IPS-18c (cell line): ENCODE data around the gene SRMS.
"Not testable (repeated sequence)": the region's sequence is repeated elsewhere in the genome, so short reads cannot be mapped to it uniquely, and the experiment has no call there.

ENCODE experiments used
- H3K4me3 ChIP-seq: 2 replicates; pipeline ENCODE4 v1.7.0; 2013; ENCODE audit warnings: low read depth, mild to moderate bottlenecking, low read length, moderate library complexity; ENCODE audit not compliant: insufficient read depth
- H3K9me3 ChIP-seq: one replicate; pipeline ENCODE4 v1.6.1; 2013; ENCODE audit warnings: mild to moderate bottlenecking, low read length, moderate library complexity; ENCODE audit not compliant: control insufficient read depth, insufficient read depth

SRMS gene

DNA sequence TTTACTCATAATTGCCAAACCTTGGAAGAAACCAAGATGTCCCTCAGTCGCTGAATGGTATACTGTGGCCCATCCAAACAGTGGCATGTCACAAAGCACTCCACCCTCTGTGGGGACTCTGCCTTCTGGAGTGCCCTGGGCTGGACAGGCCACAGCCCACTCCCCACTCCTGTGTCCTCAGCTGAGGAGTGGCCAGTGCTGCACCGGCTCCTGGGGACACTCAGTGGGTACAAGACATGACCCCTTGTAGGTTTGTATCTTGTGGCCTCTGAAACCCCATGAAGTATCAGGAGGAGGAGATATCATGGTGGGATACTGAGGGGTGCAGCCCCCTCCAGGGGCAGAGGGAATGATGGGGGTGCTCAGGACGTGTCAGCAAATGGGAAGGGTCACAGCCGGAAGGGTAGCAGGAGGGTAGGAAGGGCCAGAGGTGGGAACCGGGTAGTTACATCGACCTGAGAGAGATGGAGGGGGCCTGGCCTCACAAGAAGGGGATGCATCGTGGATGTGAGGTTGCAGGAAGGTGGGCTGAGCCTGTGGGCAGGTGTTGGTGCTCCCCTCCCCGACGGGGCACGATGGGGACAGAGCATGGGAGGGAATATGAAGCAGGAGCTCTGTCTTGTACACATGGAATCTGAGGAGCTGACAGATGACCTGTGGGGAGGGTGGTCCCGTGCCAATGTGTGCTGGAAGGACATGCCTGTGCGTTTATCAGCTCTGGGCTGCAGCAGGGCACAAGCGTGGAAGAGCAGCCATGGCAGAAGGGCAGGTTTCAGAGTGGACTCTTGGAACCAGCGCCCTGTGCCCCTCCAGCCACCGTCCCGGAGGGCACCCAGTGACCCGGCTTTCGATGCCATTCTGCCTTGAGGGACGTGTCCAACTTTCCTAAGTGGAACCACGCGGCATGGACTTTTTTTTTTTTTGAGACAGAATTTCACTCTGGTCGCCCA is 38.3 kb upstream of the SRMS start:
- Histone ChIP-seq H3K4me3 (no peak overlapping the region), H3K9me3 (no peaks in the 10 kb centered on the region)

DNA sequence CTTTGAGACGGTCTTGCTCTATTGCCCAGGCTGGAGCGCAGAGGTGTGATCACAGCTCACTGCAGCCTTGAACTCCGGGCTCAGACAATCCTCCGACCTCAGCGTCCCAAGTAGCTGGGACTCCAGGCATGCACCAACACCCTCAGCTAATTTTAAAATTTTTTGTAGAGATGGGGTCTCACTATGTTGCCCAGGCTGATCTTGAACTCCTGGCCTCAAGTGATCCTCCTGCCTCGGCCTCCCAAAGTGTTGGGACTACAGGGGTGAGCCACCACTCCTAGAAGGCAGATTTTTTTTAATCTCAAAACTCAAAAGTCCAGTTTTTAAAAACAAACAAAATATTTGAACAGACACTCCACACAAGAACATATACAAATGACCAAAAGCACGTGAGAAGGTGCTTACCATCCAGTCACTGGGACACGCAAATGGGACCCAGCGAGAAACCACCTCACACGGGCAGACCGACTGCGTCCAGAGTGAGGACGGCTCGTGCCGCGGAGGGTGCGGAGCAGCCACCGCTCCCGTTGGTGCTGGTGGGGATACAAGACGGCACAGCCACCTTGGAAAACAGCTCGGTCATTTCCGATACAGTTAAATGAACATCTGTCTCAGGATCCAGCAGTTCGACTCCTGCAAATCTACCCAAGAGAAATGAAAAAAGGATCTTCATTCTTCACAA is 35.0 kb upstream of the SRMS start:
- Histone ChIP-seq H3K9me3 (no peaks in the 10 kb centered on the region), H3K4me3 (no peak overlapping the region)

DNA sequence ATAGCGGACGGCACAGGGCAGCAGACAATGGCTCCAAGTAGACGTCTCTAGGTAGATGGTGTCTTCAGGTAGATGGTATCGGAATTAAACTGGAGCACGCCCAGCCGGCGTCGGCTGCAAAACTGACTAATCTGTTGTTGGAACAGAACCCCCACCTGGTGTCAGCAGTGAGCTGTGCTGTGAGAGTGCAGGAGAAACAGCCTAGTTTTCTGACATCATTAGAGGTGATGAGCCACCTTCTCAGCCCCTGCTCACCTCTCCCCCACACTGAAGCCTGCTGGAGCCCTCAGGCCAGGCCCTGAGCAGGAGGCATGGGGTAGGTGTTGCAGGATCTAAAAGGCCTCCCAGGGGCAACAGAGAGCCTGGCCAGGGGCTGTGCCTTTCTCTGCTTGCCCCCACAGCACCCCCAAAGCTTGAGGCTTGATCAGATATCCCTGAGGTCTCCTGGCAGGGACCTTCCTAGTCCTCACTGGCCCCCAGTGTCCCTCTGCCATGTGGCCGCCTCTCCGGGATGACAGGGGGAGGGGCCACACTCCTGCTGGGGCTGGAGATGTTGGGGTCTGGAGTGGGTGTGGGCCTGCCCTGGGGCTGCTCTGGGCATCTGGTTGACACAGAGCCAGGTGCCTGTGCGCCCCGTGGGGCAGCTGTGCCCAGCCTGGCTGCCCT is 33.4 kb upstream of the SRMS start:
- Histone ChIP-seq H3K4me3 (no peak overlapping the region), H3K9me3 (no peaks in the 10 kb centered on the region)

DNA sequence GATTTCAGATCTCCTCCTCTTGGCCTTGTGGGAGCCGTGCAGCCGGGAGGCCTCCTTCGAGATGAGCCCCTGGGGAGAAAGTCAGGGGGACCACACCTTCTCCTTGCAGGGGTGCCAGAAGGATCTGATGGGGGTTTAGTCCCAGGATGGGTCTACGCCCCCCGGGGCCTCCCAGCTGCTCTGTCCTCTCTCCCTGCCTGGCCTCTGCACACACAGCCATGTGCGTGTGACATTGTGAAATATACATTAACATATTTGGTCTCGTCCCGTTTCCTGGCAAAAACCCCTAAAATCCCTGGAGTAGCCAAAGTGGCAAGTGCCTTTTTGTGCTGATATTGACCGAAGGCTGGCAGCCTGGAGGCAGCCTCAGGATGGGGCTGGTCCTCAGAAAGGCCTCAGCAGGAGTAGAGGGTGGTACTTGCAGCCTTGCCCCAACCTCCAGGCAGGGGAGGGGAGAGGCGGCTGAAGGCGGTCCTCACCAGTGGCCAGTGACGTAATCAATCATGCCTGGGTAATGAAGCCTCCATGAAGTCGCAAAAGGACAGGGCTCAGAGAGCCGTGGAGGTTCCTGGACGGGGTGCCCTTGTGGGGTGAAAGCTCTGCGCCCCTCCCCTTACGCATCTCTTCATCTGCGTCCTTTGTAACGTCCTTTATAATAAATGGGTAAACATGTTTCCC is 31.6 kb upstream of the SRMS start:
- Histone ChIP-seq H3K9me3 (no peaks in the 10 kb centered on the region), H3K4me3 (no peak overlapping the region)

DNA sequence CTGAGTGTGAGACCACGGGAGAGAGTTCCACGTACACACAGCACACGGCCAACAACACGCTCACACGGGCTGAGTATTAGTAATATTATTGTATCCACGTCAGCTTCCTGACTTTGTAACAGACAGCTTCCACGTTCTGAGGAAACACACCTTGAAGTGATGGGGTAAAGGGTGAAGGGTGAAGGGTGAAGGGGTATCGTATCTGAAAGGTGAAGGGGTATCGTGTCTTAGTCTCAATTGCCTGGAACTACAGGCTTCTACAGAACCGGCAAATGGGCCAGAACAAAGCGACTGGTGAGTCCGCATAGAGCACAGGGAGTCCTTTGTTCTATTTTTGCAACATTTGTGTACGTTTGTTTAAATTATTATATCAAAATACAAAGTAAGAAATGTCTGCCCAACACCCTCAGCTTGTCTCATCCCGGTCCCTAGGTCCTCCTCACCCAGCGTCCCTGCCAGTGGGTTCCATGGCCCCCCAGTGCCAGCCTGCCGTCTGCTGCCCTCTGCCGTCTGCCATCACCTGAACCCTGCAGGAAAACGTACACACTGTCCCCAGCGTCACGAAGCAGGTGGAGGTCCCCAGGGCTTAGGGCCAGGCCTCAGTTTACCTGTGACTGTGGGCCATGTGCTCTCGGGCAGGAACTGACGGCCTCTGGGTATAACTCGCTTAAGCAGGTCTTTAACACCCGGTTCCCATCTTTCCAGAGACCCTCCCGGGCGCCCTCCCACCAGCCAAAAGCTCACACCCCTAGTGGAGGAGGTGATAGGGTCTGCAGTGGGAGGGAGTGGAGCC is 30.9 kb upstream of the SRMS start:
- Histone ChIP-seq H3K9me3 (no peaks in the 10 kb centered on the region), H3K4me3 (no peak overlapping the region)

DNA sequence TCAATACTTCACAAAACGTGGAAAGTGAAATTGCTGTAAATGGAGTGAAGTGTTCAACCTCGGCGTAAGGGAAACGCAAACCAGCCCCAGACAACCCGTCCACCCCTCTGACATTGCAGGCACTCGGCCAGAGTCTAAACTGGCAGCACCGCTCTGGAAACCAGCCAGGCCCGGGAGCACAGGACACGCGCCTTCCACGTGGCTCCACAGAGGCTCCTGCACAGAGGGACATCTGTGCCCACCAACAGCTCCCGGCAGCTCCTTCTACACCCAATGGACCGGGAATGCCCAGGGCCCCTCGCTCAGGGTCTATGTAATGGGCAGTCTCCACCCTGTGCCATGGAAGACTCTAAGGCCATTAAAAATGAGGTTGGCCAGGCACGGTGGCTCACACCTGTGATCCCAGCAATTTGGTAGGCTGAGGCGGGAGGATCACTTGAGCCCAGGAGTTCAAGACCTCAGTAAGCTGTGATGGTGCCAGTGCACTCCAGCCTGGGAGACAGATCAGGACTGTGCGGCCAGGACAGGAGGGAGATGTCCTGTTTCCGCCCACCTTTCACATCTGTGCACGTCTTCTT is 29.9 kb upstream of the SRMS start:
- Histone ChIP-seq H3K9me3 (no peaks in the 10 kb centered on the region), H3K4me3 (no peak overlapping the region)

DNA sequence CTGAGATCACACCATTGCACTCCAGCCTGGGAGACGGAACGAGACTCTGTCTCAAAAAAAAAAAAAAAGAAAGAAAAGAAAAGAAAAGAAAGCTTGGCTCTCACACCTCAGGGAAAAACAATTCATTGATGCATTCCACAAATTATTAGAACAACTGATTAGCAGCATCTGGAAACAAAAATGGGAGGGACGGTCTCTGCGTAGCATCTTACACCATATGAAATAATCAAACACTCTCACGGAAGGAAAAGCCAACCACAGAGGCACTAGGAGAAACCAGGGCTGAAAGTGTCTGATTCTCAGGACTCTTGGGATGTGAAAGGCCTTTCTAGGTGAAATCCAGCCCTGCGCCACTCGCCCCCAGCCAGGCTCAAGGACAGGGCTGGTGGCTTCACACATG is 28.8 kb upstream of the SRMS start:
- Histone ChIP-seq H3K4me3 (no peak overlapping the region), H3K9me3 (no peaks in the 10 kb centered on the region)

DNA sequence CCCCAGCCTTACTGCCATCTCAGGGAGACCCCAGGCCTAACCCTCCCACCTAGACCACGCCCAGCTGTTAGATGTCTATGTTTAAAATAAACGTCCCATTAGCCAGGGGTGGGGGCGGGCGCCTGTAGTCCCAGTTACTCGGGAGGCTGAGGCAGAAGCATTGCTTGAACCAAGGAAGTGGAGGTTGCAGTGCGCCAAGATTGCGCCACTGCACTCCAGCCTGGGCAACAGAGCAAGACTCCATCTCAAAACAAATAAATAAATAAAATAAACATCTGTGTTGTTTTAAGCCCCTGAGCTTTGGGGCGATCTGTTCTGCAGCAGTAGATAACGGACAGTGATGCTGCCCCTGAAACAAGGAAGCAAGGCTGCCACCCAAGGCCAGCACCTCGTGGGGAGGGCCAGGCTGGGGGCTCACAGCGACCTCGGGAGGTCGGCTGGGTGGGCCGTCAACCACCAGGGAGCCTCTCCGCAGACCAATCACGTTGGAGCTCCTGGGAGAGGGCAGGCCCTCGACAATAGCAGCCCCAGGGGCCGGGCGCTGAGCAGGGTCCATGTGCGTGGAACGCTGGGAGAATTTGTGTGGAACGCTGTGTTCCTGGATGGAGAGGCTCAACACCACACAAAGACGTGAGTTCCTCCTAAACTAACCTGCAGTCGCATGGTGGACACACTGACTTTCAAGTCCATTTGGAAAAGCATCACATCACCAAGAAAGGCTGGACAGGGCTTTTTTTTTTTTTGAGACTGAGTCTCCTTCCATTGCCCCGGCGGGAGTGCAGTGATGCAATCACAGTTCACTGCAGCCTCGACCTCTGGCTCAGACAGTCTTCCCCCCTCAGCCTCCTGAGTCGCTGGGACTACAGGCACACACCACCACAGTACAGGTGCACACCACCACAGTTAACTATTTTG is 27.5 kb upstream of the SRMS start:
- H3K4me3 ChIP-seq: no peak overlapping the region

DNA sequence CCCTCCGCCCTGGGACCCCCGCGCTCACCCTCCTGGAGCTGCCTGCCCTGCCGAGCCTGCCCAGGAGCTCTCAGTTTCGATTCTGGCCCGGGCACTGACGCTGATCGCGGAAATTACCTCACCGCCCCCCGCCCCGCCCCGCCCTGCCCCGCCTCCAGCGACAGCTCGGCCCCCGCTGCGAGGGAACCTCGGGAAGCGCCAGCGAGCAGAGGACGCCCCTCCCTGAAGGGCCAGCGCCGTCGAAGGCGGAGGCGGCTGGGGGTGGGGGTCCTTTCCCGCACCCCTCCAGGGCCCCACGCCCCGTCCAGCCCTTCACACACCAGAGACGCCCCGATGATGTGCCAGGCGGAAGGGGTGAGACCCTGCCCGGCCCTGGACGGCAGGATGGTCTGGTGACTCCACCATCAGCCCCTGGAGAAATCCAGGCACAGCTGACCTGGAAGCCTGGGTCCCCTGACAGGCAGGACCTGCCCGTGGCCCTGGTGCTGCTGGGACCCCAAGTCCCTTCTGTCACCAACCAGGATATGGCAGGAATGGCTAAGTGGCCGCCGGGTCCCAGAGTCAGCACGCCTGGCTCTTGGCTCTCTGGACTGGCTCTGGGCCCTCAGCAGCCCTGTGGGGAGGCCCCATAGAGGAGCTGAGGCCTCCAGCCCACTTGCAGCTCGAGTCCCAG is 26.7 kb upstream of the SRMS start, which contains the start of gene HELZ2:
Gene HELZ2 (minus strand): TSS at position 84 of the 673 bp plus-strand sequence. CDS start 1,854 bp downstream, outside the sequence.
- Histone ChIP-seq H3K9me3 (no peaks in the 10 kb centered on the region), H3K4me3 (peak within 1 kb of the TSS; percentile 66)

More for the DNA sequence above, 27.5 kb upstream of the SRMS start:
- no peaks in the 10 kb centered on the region for H3K9me3 ChIP-seq

DNA sequence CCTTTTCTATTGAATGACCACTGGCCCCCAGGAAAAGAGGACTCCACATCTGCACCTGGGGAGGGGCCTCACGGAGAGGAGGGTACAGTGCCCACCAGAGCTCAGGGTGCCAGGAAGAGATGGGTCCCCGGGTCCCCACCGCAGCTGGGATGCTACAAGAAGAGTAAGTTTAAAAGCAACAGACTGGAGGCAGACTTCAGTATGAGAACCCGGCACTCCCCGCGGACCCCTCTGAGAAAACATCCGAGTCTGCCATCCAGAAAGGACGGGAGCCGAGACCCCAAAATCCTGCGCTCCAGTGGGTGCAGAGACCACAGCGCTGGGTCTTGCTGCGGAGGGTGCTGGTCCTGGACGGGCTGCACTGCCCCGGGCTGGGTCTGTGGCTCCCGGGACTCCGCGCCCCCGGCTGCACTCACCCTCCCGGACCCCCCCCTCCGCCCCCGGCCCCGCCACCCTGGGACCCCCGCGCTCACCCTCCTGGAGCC is 26.1 kb upstream of the SRMS start:
- Histone ChIP-seq H3K4me3 (peak overlapping the region; percentile 66), H3K9me3 (no peaks in the 10 kb centered on the region)

DNA sequence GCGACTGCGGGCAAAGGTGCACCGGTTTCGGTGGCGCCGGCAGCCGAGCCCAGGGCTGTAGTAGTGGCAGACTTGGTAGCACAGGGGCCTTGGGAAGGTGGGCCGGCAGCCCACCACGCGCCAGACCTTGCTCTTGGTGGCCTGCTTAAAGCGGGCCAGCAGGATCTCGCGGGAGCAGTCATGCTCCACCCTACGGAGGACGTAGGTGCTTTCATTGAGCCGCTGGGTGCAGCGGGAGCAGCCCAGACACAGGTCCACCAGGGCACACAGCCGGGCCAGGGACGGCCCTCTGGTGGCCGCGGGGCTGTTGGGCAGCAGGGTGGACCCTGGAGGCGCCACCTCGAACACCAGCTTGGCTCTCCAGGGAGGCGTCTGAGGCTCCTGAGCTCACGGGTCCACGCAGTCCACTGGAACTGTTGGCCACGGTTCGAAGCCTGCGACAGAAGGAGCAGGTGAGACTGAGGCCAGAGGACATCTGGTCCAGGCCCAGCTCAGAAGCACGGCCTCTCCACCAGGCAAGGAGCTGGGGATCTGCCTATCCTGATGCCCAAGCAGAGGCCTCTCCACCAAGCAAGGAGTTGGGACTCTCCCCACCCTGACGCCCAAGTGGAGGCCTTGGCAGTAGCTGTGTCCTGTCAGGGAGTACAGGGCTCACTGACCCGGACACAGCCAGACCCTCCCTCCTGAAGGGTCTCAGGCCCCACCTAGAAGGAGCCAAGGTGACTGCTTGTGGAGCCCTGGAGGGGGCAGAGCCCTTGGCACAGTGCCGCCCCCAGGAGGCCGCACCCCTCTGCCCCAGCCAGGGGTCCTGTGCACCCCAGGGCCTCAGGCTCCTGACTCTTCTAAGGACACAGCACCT is 25.5 kb upstream of the SRMS start:
- Histone ChIP-seq H3K4me3 (peak overlapping the region; percentile 66), H3K9me3 (no peaks in the 10 kb centered on the region)

DNA sequence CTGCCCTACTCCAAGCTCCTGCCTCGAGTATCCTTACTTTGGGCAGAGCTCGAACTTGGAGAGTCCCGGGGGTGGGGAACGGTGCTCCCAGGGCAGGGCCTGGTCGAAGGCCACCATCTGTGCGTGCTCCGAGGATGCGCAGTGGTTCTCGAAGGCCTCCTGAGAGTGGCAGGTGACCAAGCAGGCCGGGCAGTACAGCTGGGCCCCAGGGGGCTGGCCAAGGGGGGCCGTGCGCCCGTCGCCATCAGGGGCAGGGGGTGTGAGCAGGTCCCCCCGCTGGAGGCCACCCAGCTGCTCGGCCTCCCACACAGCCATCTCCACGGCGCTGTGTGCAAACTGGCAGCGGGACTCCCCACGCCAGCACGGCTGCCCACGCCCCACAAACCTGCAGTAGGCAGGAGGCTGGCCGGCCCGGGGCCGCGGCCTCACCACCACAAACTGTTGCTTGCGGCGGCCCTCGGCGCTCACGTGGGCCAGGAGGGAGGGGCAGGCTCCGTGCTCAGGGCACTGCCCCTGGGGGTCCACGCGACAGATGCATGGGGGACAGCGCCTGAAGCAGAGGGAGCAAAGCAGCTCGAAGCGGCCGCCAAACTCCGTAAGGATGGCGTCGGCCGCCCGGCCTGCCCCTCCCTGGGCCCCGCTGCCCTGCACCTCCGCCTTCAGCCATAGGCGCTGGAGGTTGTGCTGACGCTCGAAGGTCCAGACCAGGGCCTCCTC is 24.7 kb upstream of the SRMS start:
- no peaks in the 10 kb centered on the region for H3K9me3 ChIP-seq
- no peak overlapping the region for H3K4me3 ChIP-seq

DNA sequence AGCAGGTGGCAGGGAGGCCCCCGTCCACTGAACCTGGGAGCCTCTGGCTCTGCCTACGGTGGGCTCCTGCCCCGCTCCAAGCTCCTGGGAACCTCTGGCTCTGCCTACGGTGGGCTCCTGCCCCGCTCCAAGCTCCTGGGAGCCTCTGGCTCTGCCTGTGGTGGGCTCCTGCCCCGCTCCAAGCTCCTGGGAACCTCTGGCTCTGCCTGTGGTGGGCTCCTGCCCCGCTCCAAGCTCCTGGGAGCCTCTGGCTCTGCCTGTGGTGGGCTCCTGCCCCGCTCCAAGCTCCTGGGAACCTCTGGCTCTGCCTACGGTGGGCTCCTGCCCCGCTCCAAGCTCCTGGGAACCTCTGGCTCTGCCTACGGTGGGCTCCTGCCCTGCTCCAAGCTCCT is 23.5 kb upstream of the SRMS start:
- not testable (repeated sequence) for H3K9me3 ChIP-seq, H3K4me3 ChIP-seq
